NT2/D1 (cell line): ENCODE data around the gene SARM1.

ENCODE experiments used
- DNase-seq: peaks from one replicate; pipeline ENCODE4 v3.0.0-alpha.2; 2011; ENCODE audit warnings: low read depth, low spot score
- H3K27me3 ChIP-seq: 2 replicates; pipeline ENCODE4 v1.6.0; 2011; ENCODE audit warnings: mild to moderate bottlenecking; ENCODE audit not compliant: insufficient read length, insufficient read depth
- H3K36me3 ChIP-seq: 2 replicates; pipeline ENCODE4 v1.6.1; 2011; ENCODE audit warnings: mild to moderate bottlenecking, low read length, mixed read lengths; ENCODE audit not compliant: insufficient read depth, insufficient read length
- H3K4me1 ChIP-seq: 2 replicates; pipeline ENCODE4 v1.5.1; 2011; ENCODE audit not compliant: insufficient read depth, insufficient read length
- H3K4me3 ChIP-seq: 2 replicates; pipeline ENCODE4 v1.5.1; 2011; ENCODE audit warnings: low read depth; ENCODE audit not compliant: insufficient read length
- H3K9ac ChIP-seq: 2 replicates; pipeline ENCODE4 v1.6.0; 2011; ENCODE audit warnings: low read depth; ENCODE audit not compliant: insufficient read length
- H3K9me3 ChIP-seq: 2 replicates; pipeline ENCODE4 v1.5.1; 2011; ENCODE audit warnings: mild to moderate bottlenecking, low read length; ENCODE audit not compliant: insufficient read depth
- SUZ12 ChIP-seq: IDR thresholded peaks from 2 replicates; pipeline ENCODE4 v1.6.1; 2011; ENCODE audit not compliant: insufficient read length, insufficient read depth; ENCODE audit errors: extremely low read depth
- YY1 ChIP-seq: IDR thresholded peaks from 2 replicates; pipeline ENCODE4 v1.6.1; 2011; ENCODE audit not compliant: insufficient read length, insufficient read depth
- ZNF274 ChIP-seq: IDR thresholded peaks from 2 replicates; pipeline ENCODE4 v1.6.1; 2011; ENCODE audit warnings: mild to moderate bottlenecking, low read depth, low read length

Gene SARM1

DNA sequence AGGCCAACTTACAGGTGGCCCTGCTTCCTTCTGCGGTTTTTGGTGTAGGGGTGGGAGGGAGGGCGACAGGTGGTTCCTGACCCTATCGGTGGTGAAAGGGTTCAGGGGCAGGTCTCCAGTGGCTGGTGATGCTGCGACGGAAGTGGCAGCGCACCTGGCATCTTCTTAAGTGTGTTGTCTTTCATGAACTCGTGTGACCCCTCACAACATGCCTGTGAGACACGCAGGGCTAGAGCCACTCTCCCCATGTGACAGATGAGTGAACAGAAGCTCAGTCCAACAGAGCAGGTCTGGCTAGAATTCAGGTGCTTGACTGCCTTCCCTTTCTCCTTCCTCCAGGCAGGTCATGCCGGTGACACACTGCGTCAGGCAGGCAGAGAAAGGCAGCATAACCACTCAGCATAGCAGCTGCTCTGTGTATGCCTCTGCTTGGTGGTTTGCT is 28.0 kb upstream of the SARM1 start:
- no peak for TF ChIP-seq YY1
- no peak for TF ChIP-seq SUZ12
- TF ChIP-seq ZNF274, result no peak
- H3K36me3 ChIP-seq, result peaks cover 96% of the 10 kb centered on the region
- no peaks in the 10 kb centered on the region for H3K9me3 ChIP-seq
- H3K9ac ChIP-seq, result no peak overlapping the region
- H3K4me3 ChIP-seq, result no peak overlapping the region
- DNase-seq, result no peak
- peaks cover 6% of the 10 kb centered on the region for H3K4me1 ChIP-seq
- H3K27me3 ChIP-seq, result no peaks in the 10 kb centered on the region

DNA sequence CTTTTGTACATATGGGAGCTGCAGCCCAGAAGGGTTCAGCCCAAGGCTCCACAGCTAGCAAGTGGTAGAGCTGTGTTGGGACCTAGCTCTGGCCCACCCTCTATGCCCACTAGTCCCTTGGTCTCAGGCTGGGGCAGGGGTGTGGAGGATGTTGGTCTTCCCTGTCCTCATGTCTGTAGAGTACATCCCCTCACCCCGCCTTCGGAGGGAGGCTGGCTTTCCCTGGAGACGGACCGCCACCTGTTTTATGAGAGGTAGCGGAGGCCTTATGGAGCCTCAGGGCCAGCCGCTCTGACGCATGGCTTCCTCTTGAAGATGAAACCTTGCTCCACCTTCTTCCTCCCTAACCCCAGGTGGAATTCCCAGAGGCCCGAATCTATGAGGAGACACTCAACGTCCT is 27.5 kb upstream of the SARM1 start:
- Histone ChIP-seq H3K9ac (no peak overlapping the region), H3K4me1 (peaks cover 6% of the 10 kb centered on the region), H3K27me3 (no peaks in the 10 kb centered on the region), H3K9me3 (no peaks in the 10 kb centered on the region), H3K36me3 (peaks cover 98% of the 10 kb centered on the region), H3K4me3 (no peak overlapping the region)
- DNase-seq, result no peak
- no peak for TF ChIP-seq ZNF274
- TF ChIP-seq SUZ12, result no peak
- TF ChIP-seq YY1, result no peak

DNA sequence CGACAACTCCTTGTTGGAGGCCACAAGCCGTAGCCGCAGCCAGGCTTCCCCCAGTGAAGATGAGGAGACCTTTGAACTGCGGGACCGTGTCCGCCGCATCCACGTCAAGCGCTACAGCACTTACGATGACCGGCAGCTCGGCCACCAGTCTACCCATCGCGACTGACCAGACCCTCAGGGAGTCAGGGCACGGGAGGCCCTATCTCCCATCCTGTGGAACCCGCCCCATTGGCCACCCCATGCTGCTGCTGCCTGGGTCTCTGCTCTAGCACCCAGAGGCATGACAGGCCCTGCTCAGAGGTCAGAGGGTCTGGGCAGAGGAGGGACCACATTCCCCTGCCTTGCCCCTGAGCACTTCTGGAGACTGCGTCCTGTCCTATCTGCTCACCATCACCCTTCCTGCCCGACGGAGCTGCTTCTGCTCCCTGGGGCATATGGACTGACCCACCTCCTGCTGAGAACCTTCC is 27.0 kb upstream of the SARM1 start:
- H3K36me3 ChIP-seq, result peaks cover 98% of the 10 kb centered on the region
- H3K9ac ChIP-seq, result no peak overlapping the region
- H3K9me3 ChIP-seq, result no peaks in the 10 kb centered on the region
- H3K4me1 ChIP-seq, result peaks cover 6% of the 10 kb centered on the region
- TF ChIP-seq ZNF274, result no peak
- TF ChIP-seq SUZ12, result no peak
- TF ChIP-seq YY1, result no peak
- H3K27me3 ChIP-seq, result no peaks in the 10 kb centered on the region
- DNase-seq, result no peak
- no peak overlapping the region for H3K4me3 ChIP-seq

GRCh38 chr17:28345419-28346198 is 25.9 kb upstream of the SARM1 start:
- no peaks in the 10 kb centered on the region for H3K9me3 ChIP-seq
- H3K4me3 ChIP-seq, result no peak overlapping the region
- peaks cover 99% of the 10 kb centered on the region for H3K36me3 ChIP-seq
- H3K9ac ChIP-seq, result peak overlapping the region; percentile 2
- H3K27me3 ChIP-seq, result no peaks in the 10 kb centered on the region
- no peak for TF ChIP-seq ZNF274
- DNase-seq, result no peak
- peaks cover 6% of the 10 kb centered on the region for H3K4me1 ChIP-seq

DNA sequence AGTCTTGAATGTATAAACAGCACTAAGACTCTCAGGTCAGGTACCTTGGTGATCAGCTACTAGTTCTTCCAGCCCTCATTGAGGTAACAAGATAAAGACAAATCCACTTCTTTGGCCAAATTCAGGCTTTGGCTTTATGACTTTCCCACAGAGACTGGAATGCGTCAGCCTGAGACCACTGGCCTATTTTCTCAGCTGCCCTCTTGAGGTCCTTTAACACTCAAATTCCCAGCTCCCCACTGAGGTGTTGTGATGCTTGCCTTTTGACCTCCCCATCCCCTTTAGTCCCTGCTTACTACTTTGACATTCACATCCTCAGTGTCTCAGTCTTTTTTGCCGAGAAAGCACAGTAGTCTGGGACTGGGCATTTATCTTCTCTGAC is 25.3 kb upstream of the SARM1 start:
- no peak overlapping the region for H3K4me3 ChIP-seq
- peaks cover 99% of the 10 kb centered on the region for H3K36me3 ChIP-seq

DNA sequence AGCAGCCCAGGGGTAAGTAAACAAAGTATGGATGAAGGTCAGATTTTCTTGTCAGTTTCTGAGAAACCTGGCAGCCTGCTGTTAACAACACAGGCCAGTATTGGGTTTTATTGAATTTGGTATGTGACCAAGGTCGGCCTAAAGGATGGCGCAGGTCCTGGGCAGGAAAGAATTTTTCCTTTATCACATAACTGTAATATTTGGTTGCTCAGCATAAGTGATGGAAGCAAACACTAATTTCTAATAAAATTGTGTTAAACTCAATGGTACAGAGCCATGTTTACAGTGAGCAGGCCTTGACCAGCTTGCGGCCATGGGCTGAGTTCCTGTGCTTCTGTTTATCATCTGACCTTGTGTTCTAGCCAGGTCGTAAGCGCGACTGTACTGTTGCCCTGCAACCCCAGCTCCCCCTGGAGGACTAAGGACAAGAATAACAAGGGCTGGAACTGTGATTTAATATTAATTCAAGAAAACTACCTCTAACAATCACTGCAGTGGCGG is 24.7 kb upstream of the SARM1 start:
- Histone ChIP-seq H3K4me3 (no peak overlapping the region), H3K9me3 (no peaks in the 10 kb centered on the region), H3K27me3 (no peaks in the 10 kb centered on the region), H3K36me3 (peaks cover 99% of the 10 kb centered on the region), H3K9ac (no peak overlapping the region), H3K4me1 (peaks cover 6% of the 10 kb centered on the region)
- TF ChIP-seq SUZ12 (no peak), YY1 (no peak), ZNF274 (no peak)
- no peak for DNase-seq

More for the DNA sequence above, 25.3 kb upstream of the SARM1 start:
- Histone ChIP-seq H3K9ac (peak overlapping the region; percentile 2), H3K27me3 (no peaks in the 10 kb centered on the region), H3K9me3 (no peaks in the 10 kb centered on the region), H3K4me1 (peaks cover 6% of the 10 kb centered on the region)
- peak; percentile 42 for DNase-seq
- TF ChIP-seq YY1 (no peak), ZNF274 (no peak), SUZ12 (no peak)

GRCh38 chr17:28347261-28347891 is 24.1 kb upstream of the SARM1 start:
- Histone ChIP-seq H3K4me1 (peaks cover 6% of the 10 kb centered on the region), H3K36me3 (peaks cover 96% of the 10 kb centered on the region), H3K27me3 (no peaks in the 10 kb centered on the region), H3K9ac (no peak overlapping the region), H3K4me3 (no peak overlapping the region), H3K9me3 (no peaks in the 10 kb centered on the region)
- DNase-seq, result no peak
- TF ChIP-seq YY1 (no peak), SUZ12 (no peak), ZNF274 (no peak)
